Heart left ventricle (tissue), 13 donors: ENCODE data around the gene ZNF837.

Experiments used
- CTCF ChIP-seq, 12 donors: fragments of 200-600 bp; sonication (generic) in 4 of 12; IDR thresholded peaks; one replicate each; pipeline versions ENCODE4 v1.5.0 to v1.8.0; 2018 to 2022; ENCODE audit warnings: antibody characterized with exemption in 12 of 12, mild to moderate bottlenecking in 5 of 12
- POLR2A ChIP-seq, 2 donors: fragments of 450-650 bp; IDR thresholded peaks; one replicate each; pipeline ENCODE4 v1.6.1; 2017; ENCODE audit warnings: antibody characterized with exemption in 2 of 2, mild to moderate bottlenecking in 2 of 2, moderate library complexity in 2 of 2
- donor health status: ischemic (EF 13 %, LVEDD 7.1; RV severe dilation, severe dysfunction).
- donor health status: DM: no; HTN: yes; CAD: no.
- donor health status: DM: no; HTN: no; CAD: no.
- donor health status: ischemic (EF 25% LVEDD 6.9; RV normal size, moderate dysfunction).
- donor health status: ischemic (EF 25% LVEDD 5.7; RV mildly dilated, moderate dysfunction).
- donor health status: ischemic (EF 35%, LVEDD 5.7; RV mildly dilated, moderate dysfunction).
- donor health status: nonischemic (EF 11% LVEDD 7.7; RV severe dilation, severe dysfunction).
- donor health status: DM: yes; HTN: yes; CAD: no.
- donor health status: PGD.
- donor health status: ischemic (EF 29% LVEDD 5.4; RV normal size, mild dysfunction).
- donor health status: nonischemic (EF 23%, LVEDD 6.1; RV moderate dilation, normal function).

GRCh38 chr19:58352760-58353671 is 27.8 kb downstream of the ZNF837 start, which contains the start of gene A1BG:
- TF ChIP-seq CTCF (IDR thresholded peaks at IDR 0.05) (no peak), POLR2A (IDR thresholded peaks at IDR 0.05) (no peak)
